ENCODE measurements around the gene SLIT3.

The SLIT3 gene

GRCh38 chr5:168779333-168779732 is 521.6 kb downstream of the SLIT3 start:
- DNase-seq: no peak

- DNase-seq: no peak
Observed at GRCh38 chr5:168778536-168778935, 522.4 kb downstream of the SLIT3 start.

- DNase-seq: no peak
Observed at GRCh38 chr5:168777651-168778050, 523.3 kb downstream of the SLIT3 start.

GRCh38 chr5:168776070-168776469 is 524.9 kb downstream of the SLIT3 start:
- no peak for DNase-seq

GRCh38 chr5:168773226-168773625 is 527.7 kb downstream of the SLIT3 start:
- no peak for DNase-seq

GRCh38 chr5:168772316-168772961 is 528.5 kb downstream of the SLIT3 start:
- DNase-seq: no peak

- DNase-seq: no peak
Observed at GRCh38 chr5:168771678-168772077, 529.3 kb downstream of the SLIT3 start.

GRCh38 chr5:168770996-168771395 is 529.9 kb downstream of the SLIT3 start:
- no peak for DNase-seq

- DNase-seq: no peak
Observed at GRCh38 chr5:168770036-168770498, 530.9 kb downstream of the SLIT3 start.

GRCh38 chr5:168768172-168768571 is 532.8 kb downstream of the SLIT3 start:
- no peak for DNase-seq

- no peak for DNase-seq
Observed at GRCh38 chr5:168766426-168766700, 534.6 kb downstream of the SLIT3 start.

GRCh38 chr5:168765551-168766425 is 535.2 kb downstream of the SLIT3 start:
- no peak for DNase-seq

- DNase-seq: no peak
Observed at GRCh38 chr5:168765086-168765550, 535.8 kb downstream of the SLIT3 start.

- DNase-seq: no peak
Observed at GRCh38 chr5:168756453-168757391, 544.2 kb downstream of the SLIT3 start.

GRCh38 chr5:168755548-168756093 is 545.3 kb downstream of the SLIT3 start:
- no peak for DNase-seq

GRCh38 chr5:168753691-168754254 is 547.2 kb downstream of the SLIT3 start:
- no peak for DNase-seq

GRCh38 chr5:168752416-168753190 is 548.3 kb downstream of the SLIT3 start:
- DNase-seq: no peak

GRCh38 chr5:168752012-168752411 is 548.9 kb downstream of the SLIT3 start:
- no peak for DNase-seq

- DNase-seq: no peak
Observed at GRCh38 chr5:168750926-168751325, 550.0 kb downstream of the SLIT3 start.

- no peak for DNase-seq
Observed at GRCh38 chr5:168749391-168750100, 551.4 kb downstream of the SLIT3 start.
